Endothelial cell of umbilical vein (primary cell): ENCODE data around the gene DDIT3. TPM values are rescaled to one million over a fixed set of nuclear protein-coding genes. Genes with fewer than 3 reads are reported as not detected.
A peak's percentile ranks its signal among the peaks of the same experiment; 100 is the strongest.

ENCODE experiments used
- BruUV-seq: library from RNA; stranded (reverse); fragments of 400-500 nt; replicated peaks from 2 replicates; lab custom pipeline; 2021; lab: Mats Ljungman, UMichigan
- CTCF ChIA-PET: fragments of 300-600, 350-600 bp; sonication (Branson Sonifier 250); formaldehyde crosslinking; loops from one replicate; lab custom pipeline; 2021; ENCODE audit warnings: antibody characterized with exemption, inconsistent platforms; lab: Charles Lee
- POLR2A ChIA-PET: fragments of 300-600, 350-600 bp; sonication (Branson Sonifier 250); formaldehyde crosslinking; loops from one replicate; lab custom pipeline; 2021; ENCODE audit warnings: antibody characterized with exemption, inconsistent platforms; lab: Charles Lee
- DNase-seq: peaks from one replicate; pipeline ENCODE4 v3.0.0-alpha.2; 2011; ENCODE audit warnings: low read depth, low spot score
- FAIRE-seq: peaks from 2 replicates; lab custom pipeline; 2011; peaks lifted over from hg19 to GRCh38; lab: Jason Lieb, UNC
- H2AFZ ChIP-seq: 2 replicates; pipeline ENCODE4 v1.6.0; 2012; ENCODE audit warnings: low read depth, low read length, control low read depth, inconsistent platforms
- H3K27ac ChIP-seq: 2 replicates; pipeline ENCODE4 v1.5.1; 2011; ENCODE audit warnings: low read depth, mild to moderate bottlenecking, control low read depth, low read length, moderate library complexity; ENCODE audit not compliant: insufficient read depth
- H3K27me3 ChIP-seq, 2 experiments: 2 replicates each; pipeline versions ENCODE4 v1.6.0 to v1.6.1; 2011; ENCODE audit warnings: low read length in 2 of 2, mixed read lengths in 1 of 2; ENCODE audit not compliant: control insufficient read depth in 2 of 2, insufficient read depth in 2 of 2
- H3K36me3 ChIP-seq, 2 experiments: 2 replicates in 1 of 2; 3 replicates in 1 of 2; pipeline ENCODE4 v1.5.1; 2011; ENCODE audit warnings: low read length in 2 of 2, mild to moderate bottlenecking in 1 of 2, moderate library complexity in 1 of 2; ENCODE audit not compliant: control insufficient read depth in 2 of 2, insufficient read depth in 2 of 2; ENCODE audit errors: extremely low read depth in 1 of 2
- H3K4me1 ChIP-seq: 3 replicates; pipeline ENCODE4 v1.5.1; 2011; ENCODE audit warnings: mild to moderate bottlenecking, low read length; ENCODE audit not compliant: control insufficient read depth, insufficient read depth; ENCODE audit errors: extremely low read depth
- H3K4me2 ChIP-seq: 2 replicates; pipeline ENCODE4 v1.6.1; 2011; ENCODE audit warnings: low read length, control low read depth, mixed read lengths; ENCODE audit not compliant: insufficient read depth
- H3K4me3 ChIP-seq, 3 experiments: fragments of 200-600 bp in 1 of 3; sonication (generic), shearing (Covaris generic) in 1 of 3; replicated peaks in 1 of 3; 2 replicates each; pipeline ENCODE4 v1.5.1; 2011 to 2016; ENCODE audit warnings: control low read depth in 3 of 3, low read length in 3 of 3, mild to moderate bottlenecking in 2 of 3, inconsistent platforms in 1 of 3, low read depth in 1 of 3, moderate library complexity in 1 of 3; ENCODE audit not compliant: insufficient read depth in 1 of 3
- H3K79me2 ChIP-seq: 2 replicates; pipeline ENCODE4 v1.6.0; 2012; ENCODE audit warnings: low read length, inconsistent platforms; ENCODE audit not compliant: control insufficient read depth, insufficient read depth
- H3K9ac ChIP-seq: replicated peaks from 2 replicates; pipeline ENCODE3; 2011; ENCODE audit warnings: low read length, control low read depth; ENCODE audit not compliant: insufficient read depth; ENCODE audit errors: extremely low read depth
- H3K9me1 ChIP-seq: replicated peaks from 3 replicates; pipeline ENCODE4 v1.6.0; 2011; ENCODE audit warnings: mild to moderate bottlenecking, low read length; ENCODE audit not compliant: control insufficient read depth, insufficient read depth; ENCODE audit errors: extremely low read depth
- H3K9me3 ChIP-seq: replicated peaks from 2 replicates; pipeline ENCODE4 v1.5.1; 2012; ENCODE audit warnings: low read length, inconsistent platforms; ENCODE audit not compliant: control insufficient read depth, insufficient read depth
- H4K20me1 ChIP-seq: replicated peaks from 2 replicates; pipeline ENCODE3; 2011; ENCODE audit warnings: mild to moderate bottlenecking, low read length; ENCODE audit not compliant: control insufficient read depth, insufficient read depth; ENCODE audit errors: extremely low read depth
- CTCF ChIP-seq, 2 donors: IDR thresholded peaks; 1 replicate in 1 of 2; 2 replicates in 1 of 2; pipeline ENCODE4 v1.5.1; 2011; ENCODE audit warnings: low read length in 2 of 2, mild to moderate bottlenecking in 2 of 2, moderate library complexity in 2 of 2, control low read depth in 1 of 2, inconsistent platforms in 1 of 2, low read depth in 1 of 2; ENCODE audit not compliant: insufficient read depth in 1 of 2; ENCODE audit errors: extremely low read depth in 1 of 2
- EZH2 ChIP-seq: IDR thresholded peaks from 2 replicates; pipeline ENCODE4 v1.6.1; 2012; ENCODE audit warnings: borderline replicate concordance, low read depth, mild to moderate bottlenecking, moderate library complexity, low read length, inconsistent platforms; ENCODE audit not compliant: severe bottlenecking
- FOS ChIP-seq: IDR thresholded peaks from 2 replicates; pipeline ENCODE4 v1.6.1; 2011; ENCODE audit warnings: mild to moderate bottlenecking, low read length, moderate library complexity, borderline replicate concordance; ENCODE audit not compliant: insufficient read depth
- GATA2 ChIP-seq: IDR thresholded peaks from 2 replicates; pipeline ENCODE4 v1.7.0; 2011; ENCODE audit warnings: low read depth, mild to moderate bottlenecking, moderate library complexity, mixed read lengths, low read length; ENCODE audit not compliant: insufficient read length, insufficient read depth
- JUN ChIP-seq: IDR thresholded peaks from 2 replicates; pipeline ENCODE4 v1.6.1; 2011; ENCODE audit warnings: borderline replicate concordance, low read depth; ENCODE audit not compliant: insufficient read length, insufficient read depth
- MAX ChIP-seq: IDR thresholded peaks from 2 replicates; pipeline ENCODE4 v1.6.1; 2011; ENCODE audit not compliant: insufficient read depth, insufficient read length
- MYC ChIP-seq: IDR thresholded peaks from one replicate; pipeline ENCODE4 v1.6.1; 2011; ENCODE audit warnings: mild to moderate bottlenecking, low read depth, low read length
- POLR2A ChIP-seq: IDR thresholded peaks from 2 replicates; pipeline ENCODE4 v1.6.1; 2012; ENCODE audit warnings: low read depth, mild to moderate bottlenecking, control low read depth, low read length
- POLR2AphosphoS5 ChIP-seq: IDR thresholded peaks from 2 replicates; pipeline ENCODE4 v1.6.1; 2012; ENCODE audit warnings: low read depth, mild to moderate bottlenecking, control low read depth, low read length, moderate library complexity; ENCODE audit not compliant: insufficient read depth
- dilution Hi-C: fragments of 300-500 bp; cut with MboI; formaldehyde crosslinking; loops from one replicate; pipeline ENCODE4 v1.15.0; 2019; ENCODE audit warnings: low sequenced_read_pairs; ENCODE audit not compliant: extremely low pct_ligation_motif_present
- intact Hi-C: fragments of 100-400 bp; cut with micrococcal nuclease; formaldehyde crosslinking; loops from one replicate; pipeline ENCODE4 v1.10.0; 2022
- polyA plus RNA-seq, 4 experiments: library from polyadenylated mRNA; depleted of rRNA in 3 of 4; stranded (reverse) in 3 of 4; unstranded in 1 of 4; fragments of >200 nt; gene quantifications; 2 replicates each; pipeline versions ENCODE4 v1.2.1 to v1.2.3, GENCODE V29; 2011 to 2012; ENCODE audit warnings: missing spikeins in 1 of 4
- total RNA-seq: library from RNA; stranded (reverse); gene quantifications from 2 replicates; pipeline ENCODE4 v1.2.3, GENCODE V29; 2021

Gene DDIT3
- total and polyA plus RNA-seq, 2 donors (not counting 3 experiments of a cell fraction or from before 2014, with no cell fraction given), result 13.7 to 22.0 TPM

- Histone ChIP-seq H3K4me3 (no peak overlapping the region), H3K9ac (no peak overlapping the region), H3K27ac (no peak overlapping the region), H2AFZ (no peak overlapping the region), H3K4me1 (peaks cover 6% of the 10 kb centered on the region), H3K36me3 (no peaks in the 10 kb centered on the region), H4K20me1 (no peaks in the 10 kb centered on the region), H3K4me2 (no peak overlapping the region), H3K27me3 (peaks cover 51 to 52% of the 10 kb centered on the region in 2 experiments), H3K9me3 (no peaks in the 10 kb centered on the region), H3K9me1 (no peaks in the 10 kb centered on the region), H3K79me2 (peaks cover 9% of the 10 kb centered on the region)
- CTCF ChIA-PET, result no interaction called here
- DNase-seq (no peak), FAIRE-seq (no peak)
- no TSS peak for BruUV-seq
- intact Hi-C loops (no loop called here), dilution Hi-C loops (no loop called here)
- POLR2A ChIA-PET, result no interaction called here
- TF ChIP-seq MAX, result no peak
- peak; percentile 32 for TF ChIP-seq EZH2
These were observed 30.6 kb upstream of the DDIT3 start for GRCh38 chr12:57550641-57551549.

- ChIA-PET POLR2A (no interaction called here), CTCF (no interaction called here)
- H3K4me2 ChIP-seq, result peak within 1 kb of the TSS; percentile 40
- H3K9me1 ChIP-seq, result no peaks in the 10 kb centered on the region
- peaks cover 18% of the 10 kb centered on the region for H3K79me2 ChIP-seq
- FAIRE-seq, result no peak
- intact Hi-C loops (loop anchor here (5.0 kb wide), 1 partner anchor 142 kb away; the partner anchor contains the start of gene OS9), dilution Hi-C loops (no loop called here)
- no peak for DNase-seq
- no peaks in the 10 kb centered on the region for H4K20me1 ChIP-seq
- H3K9ac ChIP-seq, result no peak within 1 kb of the TSS
- no peaks in the 10 kb centered on the region for H3K36me3 ChIP-seq
- BruUV-seq, result no TSS peak
- H3K27me3 ChIP-seq, result peaks cover 51 to 52% of the 10 kb centered on the region in 2 experiments
- peaks cover 9% of the 10 kb centered on the region for H3K4me1 ChIP-seq
- H2AFZ ChIP-seq, result peak within 1 kb of the TSS; percentile 46
- peak within 1 kb of the TSS in 1 of 3 experiments; percentile 0 for H3K4me3 ChIP-seq
- H3K27ac ChIP-seq, result no peak within 1 kb of the TSS
- no peaks in the 10 kb centered on the region for H3K9me3 ChIP-seq
- no peak for TF ChIP-seq JUN
- TF ChIP-seq EZH2, result no peak
- no peak for TF ChIP-seq POLR2A
- TF ChIP-seq POLR2AphosphoS5, result no peak
- TF ChIP-seq MAX, result no peak
- TF ChIP-seq FOS, result no peak
- TF ChIP-seq GATA2, result no peak
- TF ChIP-seq CTCF (IDR thresholded peaks at IDR 0.05; ENCODE audit: extremely low read depth in 1 of 2, insufficient read depth in 1 of 2, low read depth in 1 of 2, low read length in 2 of 2), result no peak
- TF ChIP-seq MYC, result no peak
These were observed 29.8 kb upstream of the DDIT3 start, which contains the start of gene KIF5A for GRCh38 chr12:57549909-57550640. Gene KIF5A (plus strand): TSS chr12:57550044. CDS start chr12:57550272, 228 bp downstream.
